Measurements from ENCODE around the gene AVL9. TPM values are rescaled to one million over a fixed set of nuclear protein-coding genes. Genes with fewer than 3 reads are reported as not detected.
A peak's percentile ranks its signal among the peaks of the same experiment; 100 is the strongest.

The AVL9 gene
- total and polyA plus RNA-seq, 2 donors (not counting 1 experiment from before 2014, with no cell fraction given) = 15.4 to 48.0 TPM

GRCh38 chr7:32507414-32507813 lies 12.1 kb downstream of the AVL9 start:
- peaks cover 0 to 4% of the 10 kb centered on the region in 2 donors for H3K4me1 ChIP-seq (ENCODE audit: control insufficient read depth in 2 of 2, insufficient read depth in 2 of 2, low read length in 2 of 2)
- Mint-ChIP-seq H3K27me3 (no peaks in the 10 kb centered on the region), H3K27ac (no peak overlapping the region), H3K4me1 (peaks cover 53% of the 10 kb centered on the region), H3K4me3 (no peak overlapping the region), H3K9me3 (ENCODE audit: insufficient read depth) (no peaks in the 10 kb centered on the region)
- CTCF ChIA-PET = no interaction called here
- H3K4me2 ChIP-seq (replicated peaks; ENCODE audit: low read depth, low read length, poor library complexity, severe bottlenecking) = no peak overlapping the region
- H3K9me3 ChIP-seq (ENCODE audit: control extremely low read depth in 1 of 3, control insufficient read depth in 2 of 3, insufficient read depth in 1 of 3, low read length in 2 of 3) = no peaks in the 10 kb centered on the region
- TF ChIP-seq CTCF (IDR thresholded peaks at IDR 0.05) = no peak
- no peak for TF ChIP-seq EZH2 (IDR thresholded peaks at IDR 0.05; ENCODE audit: borderline replicate concordance, insufficient read depth, low read depth, low read length, poor library complexity, severe bottlenecking)
- POLR2A ChIA-PET = no interaction called here
- ATAC-seq (ENCODE audit: low read depth) (no peak), DNase-seq (no peak)
- H3K4me3 ChIP-seq (ENCODE audit: control extremely low read depth in 1 of 5, extremely low read depth in 1 of 5, insufficient read depth in 1 of 5, low read depth in 2 of 5, low read length in 4 of 5) = no peak overlapping the region
- no peak overlapping the region for H3K9ac ChIP-seq (ENCODE audit: low read length)
- H3K36me3 ChIP-seq (replicated peaks in 1 of 2; ENCODE audit: control extremely low read depth in 1 of 2, control insufficient read depth in 1 of 2, extremely low read depth in 1 of 2, insufficient read depth in 2 of 2, low read length in 1 of 2) = peaks cover 0 to 5% of the 10 kb centered on the region in 2 experiments
- intact Hi-C loops (cut with micrococcal nuclease) = no loop called here
- H2AFZ ChIP-seq (ENCODE audit: insufficient read depth, low read depth, low read length, poor library complexity, severe bottlenecking) = no peak overlapping the region
- H4K20me1 ChIP-seq (ENCODE audit: control insufficient read depth, insufficient read depth, low read length, poor library complexity, severe bottlenecking) = peaks cover 80% of the 10 kb centered on the region
- WGBS (ENCODE audit: insufficient coverage) = 100% methylated on average over 1 of the region's 6 CpGs
- no peaks in the 10 kb centered on the region for H3K27me3 ChIP-seq (replicated peaks in 1 of 4; ENCODE audit: control extremely low read depth in 1 of 4, control insufficient read depth in 3 of 4, insufficient read depth in 4 of 4, low read length in 3 of 4)
- H3K27ac ChIP-seq (ENCODE audit: low read length in 2 of 2) = no peak overlapping the region
- H3K79me2 ChIP-seq (ENCODE audit: control insufficient read depth, insufficient read depth, low read length) = peaks cover 98% of the 10 kb centered on the region

GRCh38 chr7:32511791-32512190 lies 16.5 kb downstream of the AVL9 start:
- intact Hi-C loops (cut with micrococcal nuclease) = no loop called here
- no peaks in the 10 kb centered on the region for H3K27me3 ChIP-seq (replicated peaks in 1 of 4; ENCODE audit: control extremely low read depth in 1 of 4, control insufficient read depth in 3 of 4, insufficient read depth in 4 of 4, low read length in 3 of 4)
- no peak overlapping the region for H3K4me2 ChIP-seq (replicated peaks; ENCODE audit: low read depth, low read length, poor library complexity, severe bottlenecking)
- H3K79me2 ChIP-seq (ENCODE audit: control insufficient read depth, insufficient read depth, low read length) = peaks cover 96% of the 10 kb centered on the region
- Mint-ChIP-seq H3K27ac (peak overlapping the region; percentile 50), H3K4me1 (peaks cover 78% of the 10 kb centered on the region), H3K27me3 (no peaks in the 10 kb centered on the region), H3K4me3 (no peak overlapping the region), H3K9me3 (ENCODE audit: insufficient read depth) (peaks cover under 1% of the 10 kb centered on the region)
- peaks cover 91% of the 10 kb centered on the region for H4K20me1 ChIP-seq (ENCODE audit: control insufficient read depth, insufficient read depth, low read length, poor library complexity, severe bottlenecking)
- TF ChIP-seq CTCF (IDR thresholded peaks at IDR 0.05) (no peak), EZH2 (IDR thresholded peaks at IDR 0.05; ENCODE audit: borderline replicate concordance, insufficient read depth, low read depth, low read length, poor library complexity, severe bottlenecking) (no peak)
- H3K4me1 ChIP-seq (ENCODE audit: control insufficient read depth in 2 of 2, insufficient read depth in 2 of 2, low read length in 2 of 2) = peaks cover 16 to 22% of the 10 kb centered on the region in 2 donors
- ATAC-seq (ENCODE audit: low read depth) (no peak), DNase-seq (no peak)
- ChIA-PET POLR2A (no interaction called here), CTCF (no interaction called here)
- H3K9me3 ChIP-seq (ENCODE audit: control extremely low read depth in 1 of 3, control insufficient read depth in 2 of 3, insufficient read depth in 1 of 3, low read length in 2 of 3) = no peaks in the 10 kb centered on the region
- no peak overlapping the region for H3K4me3 ChIP-seq (ENCODE audit: control extremely low read depth in 1 of 5, extremely low read depth in 1 of 5, insufficient read depth in 1 of 5, low read depth in 2 of 5, low read length in 4 of 5)
- H2AFZ ChIP-seq (ENCODE audit: insufficient read depth, low read depth, low read length, poor library complexity, severe bottlenecking) = no peak overlapping the region
- H3K9ac ChIP-seq (ENCODE audit: low read length) = no peak overlapping the region
- WGBS (ENCODE audit: insufficient coverage) = 96% methylated on average over 3 of the region's 4 CpGs
- peaks cover 0 to 14% of the 10 kb centered on the region in 2 experiments for H3K36me3 ChIP-seq (replicated peaks in 1 of 2; ENCODE audit: control extremely low read depth in 1 of 2, control insufficient read depth in 1 of 2, extremely low read depth in 1 of 2, insufficient read depth in 2 of 2, low read length in 1 of 2)
- H3K27ac ChIP-seq (ENCODE audit: low read length in 2 of 2) = no peak overlapping the region
